Left forelimb (tissue), 1 donor: ENCODE measurements around the gene DMD.
"Not testable (repeated sequence)": the region's sequence is repeated elsewhere in the genome, so short reads cannot be mapped to it uniquely, and the experiment has no call there.

Experiments used
- DNase-seq: peaks from one replicate; pipeline ENCODE4 v3.0.0-alpha.2; 2018; ENCODE audit warnings: low spot score

The DMD gene

GRCh38 chrX:32016195-32016594 lies 1195.2 kb downstream of the DMD start:
- no peak for DNase-seq

- DNase-seq, result no peak
Measured at GRCh38 chrX:32010948-32011347, 1200.4 kb downstream of the DMD start.

GRCh38 chrX:32010212-32010611 lies 1201.1 kb downstream of the DMD start:
- no peak for DNase-seq

DNA sequence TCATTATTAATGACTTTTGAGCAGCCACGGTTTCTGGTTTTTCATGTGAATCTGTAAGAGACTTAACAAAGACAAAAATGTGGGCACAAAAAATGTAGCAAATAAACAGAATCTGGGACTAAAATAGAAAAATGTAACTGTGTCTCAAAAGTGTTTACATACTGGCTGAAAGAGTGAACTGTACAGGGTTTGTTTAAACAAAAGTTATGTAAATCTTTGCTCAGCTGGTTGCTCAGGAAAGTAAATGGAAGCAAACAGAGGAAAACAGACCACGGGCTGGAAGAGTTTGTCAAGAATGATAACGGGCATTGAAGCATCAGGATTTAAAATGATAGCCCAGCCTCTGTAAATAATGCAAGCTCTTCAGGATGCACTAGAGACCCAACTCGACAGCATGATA lies 1217.7 kb downstream of the DMD start:
- no peak for DNase-seq

DNA sequence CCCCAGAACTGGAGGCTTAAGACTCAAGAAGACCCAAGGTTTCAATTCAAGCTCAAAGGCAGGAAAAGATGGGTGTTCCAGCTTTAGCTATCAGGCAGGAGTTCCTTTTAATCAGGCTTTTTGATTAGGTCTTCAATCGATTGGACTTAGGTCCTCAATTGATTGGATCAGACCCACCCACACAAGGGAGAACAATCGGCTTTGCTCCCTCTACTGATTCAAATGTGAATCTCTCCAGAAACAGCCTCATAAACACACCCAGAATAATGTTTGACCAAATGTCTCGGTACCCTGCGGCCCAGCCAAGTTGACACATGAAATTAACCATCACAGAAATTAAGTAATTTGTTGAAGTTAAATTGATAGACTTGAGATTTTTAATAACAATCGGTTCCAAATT lies 1222.4 kb downstream of the DMD start:
- DNase-seq, result no peak

DNA sequence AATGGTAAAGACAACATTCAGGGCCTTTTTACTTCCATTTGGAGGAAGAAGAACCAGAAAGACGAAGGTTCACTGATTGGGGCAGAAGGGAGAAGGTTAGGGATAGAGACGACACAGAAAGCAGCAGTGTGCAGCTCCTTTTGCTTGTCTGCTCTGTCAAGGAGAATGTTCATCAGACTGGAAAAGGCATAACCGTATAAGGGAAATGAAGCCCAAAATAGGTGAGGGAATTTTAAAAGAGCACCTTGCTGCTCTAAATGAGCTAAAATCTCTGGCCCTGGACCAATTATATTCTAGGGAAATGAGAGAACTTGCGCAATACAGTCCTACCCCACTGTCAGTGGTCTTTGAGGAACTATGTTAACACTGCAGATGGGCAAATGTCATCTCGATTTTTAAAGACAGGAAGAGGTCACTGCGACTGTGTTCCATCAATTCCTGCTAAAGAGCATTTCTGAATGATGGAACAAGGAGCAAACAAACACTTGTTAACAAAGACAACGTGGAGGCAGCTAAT lies 1229.7 kb downstream of the DMD start:
- no peak for DNase-seq

GRCh38 chrX:31969714-31970113 lies 1241.6 kb downstream of the DMD start:
- DNase-seq, result no peak

DNA sequence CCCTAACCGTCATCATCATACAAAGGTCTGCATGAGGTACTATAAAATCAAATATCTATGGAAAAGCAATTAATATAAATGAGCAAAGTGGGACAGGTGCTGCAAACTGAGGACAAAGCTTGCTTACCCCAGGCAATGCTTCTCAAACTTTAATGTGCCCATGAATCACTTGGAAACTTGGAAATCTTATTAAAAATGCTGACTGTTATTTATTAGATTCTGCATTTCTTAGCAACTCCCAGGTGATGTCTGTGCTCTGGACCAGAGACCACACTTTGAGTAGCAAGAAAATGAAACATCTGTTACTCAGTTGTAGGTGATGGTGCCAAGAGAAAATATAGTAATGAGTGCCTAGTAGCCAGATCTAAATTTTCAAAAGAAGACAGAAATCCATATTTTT lies 1249.1 kb downstream of the DMD start:
- no peak for DNase-seq

GRCh38 chrX:31934842-31935370 lies 1276.4 kb downstream of the DMD start:
- no peak for DNase-seq

GRCh38 chrX:31934015-31934414 lies 1277.3 kb downstream of the DMD start:
- DNase-seq, result no peak

DNA sequence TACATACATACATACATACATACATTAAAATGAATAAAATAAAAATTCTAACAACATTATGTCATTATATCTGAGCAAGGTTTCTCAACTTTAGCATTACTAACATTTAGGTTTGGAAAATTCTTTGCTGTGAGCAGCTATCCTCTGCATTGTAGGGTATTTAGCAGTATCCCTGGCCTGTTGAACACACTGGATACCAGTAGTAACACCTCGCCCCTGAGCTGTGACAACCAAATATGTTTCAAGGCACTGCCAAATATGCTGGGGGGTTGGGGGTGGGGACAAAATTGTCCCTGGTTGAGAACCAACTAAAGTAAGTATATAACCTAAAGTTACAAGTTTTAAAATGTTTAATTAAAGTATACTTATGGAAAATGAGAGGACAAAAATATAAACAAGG lies 1278.6 kb downstream of the DMD start:
- no peak for DNase-seq

- not testable (repeated sequence) for DNase-seq
Measured at GRCh38 chrX:31932320-31932719, 1279.0 kb downstream of the DMD start.

DNA sequence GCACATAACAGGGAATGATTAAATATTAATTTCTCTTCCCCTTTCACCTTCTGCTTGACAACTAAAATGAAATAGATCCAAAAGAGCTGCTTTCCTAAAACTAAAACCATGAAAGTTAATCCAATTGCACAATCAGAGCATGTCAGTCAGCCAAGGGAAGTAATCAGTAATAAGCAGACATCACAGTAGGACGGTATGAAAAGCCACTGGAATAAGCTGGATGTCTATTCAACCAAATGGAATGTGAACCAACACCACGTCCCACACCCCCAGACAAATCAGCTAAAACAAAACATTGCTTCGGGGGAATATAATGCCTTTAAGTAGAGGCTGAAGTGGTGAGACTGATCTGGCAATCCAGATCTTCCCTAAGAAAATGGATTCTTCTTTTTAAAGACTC lies 1280.1 kb downstream of the DMD start:
- no peak for DNase-seq

DNA sequence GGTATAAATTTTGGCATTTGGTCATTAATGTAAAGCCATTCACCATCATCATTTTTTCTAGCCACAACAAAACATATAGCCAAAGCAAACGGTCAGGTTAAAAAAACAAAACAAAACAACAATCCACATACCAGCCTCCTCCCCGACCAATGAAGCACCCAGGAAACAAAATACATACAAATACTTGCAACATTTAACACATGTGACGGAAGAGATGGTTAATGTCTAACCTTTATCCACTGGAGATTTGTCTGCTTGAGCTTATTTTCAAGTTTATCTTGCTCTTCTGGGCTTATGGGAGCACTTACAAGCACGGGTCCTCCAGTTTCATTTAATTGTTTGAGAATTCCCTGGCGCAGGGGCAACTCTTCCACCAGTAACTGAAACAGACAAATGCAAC lies 1282.0 kb downstream of the DMD start:
- DNase-seq, result no peak

GRCh38 chrX:31921236-31921635 lies 1290.1 kb downstream of the DMD start:
- no peak for DNase-seq

DNA sequence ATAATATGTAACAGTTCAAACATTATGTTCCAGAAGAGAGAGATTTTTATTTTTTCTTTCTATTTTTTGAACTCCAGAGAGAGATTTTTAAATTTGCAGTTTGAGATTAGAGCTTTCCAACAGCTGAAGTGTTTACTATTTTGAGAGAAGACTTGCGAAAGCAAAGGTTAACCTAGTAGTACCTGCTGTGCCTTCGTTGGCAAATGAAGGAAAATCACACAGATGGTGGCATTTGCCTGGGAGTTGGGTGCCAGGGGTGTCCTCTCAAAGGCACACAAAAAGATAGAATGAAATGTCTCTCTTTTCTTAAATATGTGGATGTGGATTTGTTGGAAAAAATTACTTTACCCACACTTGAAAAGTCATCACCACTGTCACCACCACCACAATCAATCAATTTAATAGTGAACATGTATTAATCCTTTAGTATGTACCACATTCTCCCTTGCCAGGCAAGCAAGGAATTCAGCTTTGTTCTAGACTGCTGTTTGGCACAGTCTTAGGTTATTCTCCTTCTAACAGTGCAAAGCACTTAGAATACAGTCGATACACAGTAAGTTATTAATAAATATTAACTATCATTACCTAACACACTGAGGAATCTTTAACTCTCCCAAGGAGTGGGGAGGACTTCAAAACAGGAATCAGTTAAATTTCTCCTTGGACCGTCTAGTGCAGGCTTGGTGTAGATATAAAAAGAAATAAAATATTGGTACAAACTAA lies 1301.3 kb downstream of the DMD start:
- DNase-seq, result no peak

- no peak for DNase-seq
Measured at GRCh38 chrX:31894152-31894551, 1317.2 kb downstream of the DMD start.

GRCh38 chrX:31893525-31893924 lies 1317.8 kb downstream of the DMD start:
- DNase-seq, result no peak

- no peak for DNase-seq
Measured at GRCh38 chrX:31889088-31889487, 1322.3 kb downstream of the DMD start.

GRCh38 chrX:31884535-31884934 lies 1326.8 kb downstream of the DMD start:
- DNase-seq, result no peak

GRCh38 chrX:31872007-31872406 lies 1339.3 kb downstream of the DMD start:
- no peak for DNase-seq

- no peak for DNase-seq
Measured at GRCh38 chrX:31870267-31870666, 1341.1 kb downstream of the DMD start.

GRCh38 chrX:31860686-31861085 lies 1350.7 kb downstream of the DMD start:
- no peak for DNase-seq

DNA sequence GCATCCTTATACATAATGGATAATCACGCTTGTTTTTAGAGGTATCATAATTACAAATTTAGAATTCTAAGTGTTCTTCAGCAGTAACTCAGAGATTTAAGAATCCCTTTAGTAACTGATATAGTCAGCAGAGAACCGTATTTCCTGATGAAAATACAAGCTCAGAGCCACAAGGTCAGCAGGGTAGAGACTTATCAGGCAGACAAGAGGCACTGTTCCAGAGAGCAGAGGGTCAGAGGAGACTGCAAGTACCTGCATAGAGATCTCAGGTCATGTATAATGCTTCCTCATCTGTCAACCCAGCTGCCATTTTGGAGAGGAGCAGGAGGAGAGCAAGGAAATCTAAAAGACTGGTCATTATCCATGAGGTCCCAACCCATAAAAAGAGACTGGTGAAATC lies 1352.4 kb downstream of the DMD start:
- DNase-seq, result no peak
